ENCODE data around the gene HBG1. TPM values are rescaled to one million over a fixed set of nuclear protein-coding genes. Genes with fewer than 3 reads are reported as not detected.

HBG1 gene
- total RNA-seq, 4 donors from 2014 or later, result not detected

DNA sequence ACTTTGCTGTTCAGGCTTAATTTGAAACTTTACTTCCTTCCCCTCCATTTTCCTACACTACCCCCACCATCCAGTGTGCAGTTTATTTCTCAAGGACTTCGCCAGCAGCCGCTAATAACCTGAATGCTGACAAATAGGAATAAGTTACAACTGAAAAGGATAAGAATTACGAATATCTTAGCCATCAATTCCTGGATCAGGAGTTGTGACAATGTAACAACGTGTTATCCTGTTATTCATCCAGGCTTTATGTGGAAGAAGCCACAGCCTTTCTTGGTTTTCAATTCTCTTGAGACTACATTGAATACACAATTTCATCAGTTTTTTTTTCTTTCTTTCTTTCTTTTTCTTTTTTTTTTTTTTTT lies 5.9 kb downstream of the HBG1 start:
- DNase-seq (ENCODE audit: low spot score), result no peak
- no peak for ATAC-seq (ENCODE audit: low FRiP score)
- TF ChIP-seq CTCF (IDR thresholded peaks at IDR 0.05), result no peak

GRCh38 chr11:5242933-5243815 lies 6.5 kb downstream of the HBG1 start:
- no peak for TF ChIP-seq CTCF (IDR thresholded peaks at IDR 0.05)
- ATAC-seq (ENCODE audit: low FRiP score) (no peak), DNase-seq (ENCODE audit: low spot score) (no peak)

DNA sequence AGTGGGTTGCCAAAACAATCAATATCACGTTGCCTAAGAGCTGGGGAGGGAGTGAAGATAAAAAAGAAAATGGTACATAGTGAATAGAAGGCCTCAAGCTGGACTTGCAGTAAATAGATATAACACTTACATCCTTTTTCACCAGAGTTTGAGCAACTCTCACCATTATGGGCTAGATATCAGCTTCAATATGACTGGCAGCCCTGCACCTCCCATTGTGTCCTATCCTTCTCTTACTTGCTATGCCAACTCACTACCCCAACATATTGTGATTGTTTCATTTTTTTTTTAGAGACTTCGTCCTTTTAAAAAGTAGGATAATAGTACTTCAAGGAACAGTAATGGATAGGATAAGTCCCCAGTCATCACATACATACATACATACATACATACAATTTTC lies 7.4 kb downstream of the HBG1 start:
- TF ChIP-seq CTCF (IDR thresholded peaks at IDR 0.05), result no peak
- ATAC-seq (ENCODE audit: low FRiP score) (no peak), DNase-seq (ENCODE audit: low spot score) (no peak)

GRCh38 chr11:5241458-5241857 lies 8.2 kb downstream of the HBG1 start:
- DNase-seq (ENCODE audit: low spot score), result no peak
- TF ChIP-seq CTCF (IDR thresholded peaks at IDR 0.05), result no peak
- no peak for ATAC-seq (ENCODE audit: low FRiP score)

DNA sequence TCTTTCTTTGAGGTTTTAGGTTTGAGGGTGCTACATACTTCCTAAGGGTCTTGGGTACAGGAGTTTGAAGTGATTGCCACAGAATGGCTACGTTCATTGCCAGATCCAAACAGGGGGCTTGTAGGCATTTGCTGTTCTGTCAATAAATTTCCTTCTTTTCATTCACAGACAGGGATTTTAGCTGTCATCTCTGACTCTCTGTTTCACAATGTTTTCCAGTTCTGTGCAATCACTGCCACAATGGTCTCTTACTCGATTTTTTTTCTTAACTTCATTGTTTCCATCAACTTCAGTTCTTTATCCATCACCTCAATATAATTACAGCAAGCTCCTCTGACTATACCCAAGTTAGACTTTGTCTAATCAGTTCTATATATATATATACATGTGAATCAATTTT lies 9.2 kb downstream of the HBG1 start:
- ATAC-seq (ENCODE audit: low FRiP score) (no peak), DNase-seq (ENCODE audit: low spot score) (no peak)
- TF ChIP-seq CTCF (IDR thresholded peaks at IDR 0.05), result no peak

GRCh38 chr11:5240056-5240455 lies 9.6 kb downstream of the HBG1 start:
- no peak for TF ChIP-seq CTCF (IDR thresholded peaks at IDR 0.05)
- ATAC-seq (ENCODE audit: low FRiP score) (no peak), DNase-seq (ENCODE audit: low spot score) (no peak)

DNA sequence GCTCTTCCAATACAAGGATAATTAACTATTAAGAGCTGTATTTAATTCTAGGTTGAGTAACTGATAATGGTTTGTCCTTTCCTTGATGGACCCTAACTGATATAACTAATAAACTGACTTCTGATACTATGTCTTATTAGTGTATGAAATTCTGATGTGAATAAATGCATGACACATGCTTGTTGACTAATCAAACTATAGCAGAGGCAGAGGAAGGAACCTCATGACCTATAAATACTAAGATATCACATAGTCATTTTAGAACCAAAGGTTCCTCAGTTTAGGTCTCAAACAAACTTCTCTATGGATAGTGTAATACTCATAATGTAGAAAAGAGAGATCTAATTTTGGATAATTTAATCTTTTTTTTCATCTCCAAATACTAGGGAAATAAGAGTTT lies 10.6 kb downstream of the HBG1 start:
- DNase-seq (ENCODE audit: low spot score) (no peak), ATAC-seq (ENCODE audit: low FRiP score) (no peak)
- TF ChIP-seq CTCF (IDR thresholded peaks at IDR 0.05), result no peak

All from omental fat pad (tissue), 4 donors.